Stimulated activated CD4-positive, alpha-beta T cell treated with anti-CD3 and anti-CD28 coated beads, Interleukin-2, amount 100 ng/mL, for 4 hours (primary cell): ENCODE data around the gene ZNF526.

Source experiments
- DNase-seq: peaks from one replicate; pipeline ENCODE4 v3.0.0-alpha.2; 2020; ENCODE audit warnings: low read depth

The ZNF526 gene

DNA sequence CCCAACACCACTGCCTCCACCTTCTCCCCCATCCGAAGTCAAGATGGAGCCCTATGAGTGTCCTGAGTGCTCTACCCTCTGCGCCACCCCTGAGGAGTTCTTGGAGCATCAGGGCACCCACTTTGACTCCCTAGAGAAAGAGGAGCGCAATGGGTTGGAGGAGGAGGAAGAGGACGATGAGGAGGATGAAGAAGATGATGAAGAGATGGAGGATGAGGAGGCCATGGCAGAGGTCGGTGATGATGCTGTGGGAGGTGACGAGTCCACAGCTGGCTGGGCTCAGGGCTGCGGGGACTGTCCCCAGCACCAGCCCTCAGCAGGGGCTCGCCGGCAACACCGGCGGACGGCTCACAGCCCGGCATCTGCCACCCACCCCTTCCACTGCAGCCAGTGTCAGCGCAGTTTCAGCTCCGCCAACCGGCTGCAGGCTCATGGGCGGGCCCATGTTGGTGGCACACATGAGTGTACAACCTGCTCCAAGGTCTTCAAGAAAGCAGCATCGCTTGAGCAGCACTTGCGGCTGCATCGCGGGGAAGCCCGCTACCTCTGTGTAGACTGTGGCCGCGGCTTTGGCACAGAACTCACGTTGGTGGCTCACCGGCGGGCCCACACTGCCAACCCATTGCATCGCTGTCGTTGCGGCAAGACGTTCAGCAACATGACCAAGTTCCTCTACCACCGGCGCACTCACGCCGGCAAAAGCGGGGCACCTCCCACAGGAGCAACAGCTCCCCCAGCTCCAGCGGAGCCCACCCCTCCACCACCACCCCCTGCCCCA is 5.0 kb downstream of the ZNF526 start:
- no peak for DNase-seq

DNA sequence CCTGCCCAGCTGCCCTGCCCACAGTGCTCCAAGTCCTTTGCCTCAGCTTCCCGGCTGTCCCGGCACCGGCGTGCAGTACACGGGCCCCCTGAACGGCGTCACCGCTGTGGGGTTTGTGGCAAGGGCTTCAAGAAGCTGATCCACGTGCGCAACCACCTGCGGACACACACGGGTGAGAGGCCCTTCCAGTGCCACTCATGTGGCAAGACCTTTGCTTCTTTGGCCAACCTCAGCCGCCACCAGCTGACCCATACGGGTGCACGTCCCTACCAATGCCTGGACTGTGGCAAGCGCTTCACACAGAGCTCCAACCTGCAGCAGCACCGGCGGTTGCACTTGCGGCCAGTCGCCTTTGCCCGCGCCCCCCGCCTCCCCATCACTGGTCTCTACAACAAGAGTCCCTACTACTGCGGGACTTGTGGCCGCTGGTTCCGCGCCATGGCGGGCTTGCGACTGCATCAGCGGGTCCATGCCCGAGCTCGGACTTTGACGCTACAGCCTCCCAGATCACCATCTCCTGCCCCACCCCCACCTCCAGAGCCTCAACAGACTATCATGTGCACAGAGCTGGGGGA is 5.7 kb downstream of the ZNF526 start:
- no peak for DNase-seq

DNA sequence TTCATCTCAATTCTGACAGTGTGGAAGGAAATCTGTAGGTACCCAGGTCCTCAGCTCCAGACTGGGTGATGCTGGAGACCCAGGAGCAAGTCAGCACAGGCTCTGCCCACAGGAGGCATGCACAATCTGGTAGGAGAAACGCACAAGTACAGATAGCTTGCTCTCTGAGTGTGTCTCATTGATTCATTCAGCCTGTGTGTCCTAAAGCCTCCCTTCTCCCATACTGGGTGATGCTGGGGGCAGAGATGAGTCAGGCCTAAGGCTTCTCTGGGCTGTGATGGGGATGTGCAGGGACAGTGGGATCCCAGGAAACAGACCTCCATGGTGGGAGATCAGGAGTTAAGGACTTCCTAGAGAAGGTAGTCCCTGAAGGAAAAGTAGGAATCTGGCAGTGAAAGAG is 6.8 kb downstream of the ZNF526 start:
- DNase-seq: no peak

DNA sequence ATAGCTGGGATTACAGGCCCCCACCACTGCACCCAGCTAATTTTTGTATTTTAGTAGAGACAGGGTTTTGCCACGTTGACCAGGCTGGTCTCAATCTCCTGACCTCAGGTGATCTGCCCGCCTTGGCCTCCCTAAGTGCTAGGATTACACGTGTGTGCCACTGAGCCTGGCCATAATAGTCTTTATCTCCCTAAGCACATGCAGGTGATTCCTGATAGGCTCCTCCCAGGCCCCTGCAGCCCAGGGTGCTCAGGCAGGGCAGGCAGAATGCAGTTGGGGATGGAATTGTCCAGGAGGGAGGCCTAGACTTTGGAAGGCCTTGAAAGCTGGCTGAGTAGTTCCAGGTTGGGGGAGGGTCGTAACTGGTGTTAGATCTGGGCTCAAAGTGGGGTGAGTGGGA is 8.5 kb downstream of the ZNF526 start:
- no peak for DNase-seq

DNA sequence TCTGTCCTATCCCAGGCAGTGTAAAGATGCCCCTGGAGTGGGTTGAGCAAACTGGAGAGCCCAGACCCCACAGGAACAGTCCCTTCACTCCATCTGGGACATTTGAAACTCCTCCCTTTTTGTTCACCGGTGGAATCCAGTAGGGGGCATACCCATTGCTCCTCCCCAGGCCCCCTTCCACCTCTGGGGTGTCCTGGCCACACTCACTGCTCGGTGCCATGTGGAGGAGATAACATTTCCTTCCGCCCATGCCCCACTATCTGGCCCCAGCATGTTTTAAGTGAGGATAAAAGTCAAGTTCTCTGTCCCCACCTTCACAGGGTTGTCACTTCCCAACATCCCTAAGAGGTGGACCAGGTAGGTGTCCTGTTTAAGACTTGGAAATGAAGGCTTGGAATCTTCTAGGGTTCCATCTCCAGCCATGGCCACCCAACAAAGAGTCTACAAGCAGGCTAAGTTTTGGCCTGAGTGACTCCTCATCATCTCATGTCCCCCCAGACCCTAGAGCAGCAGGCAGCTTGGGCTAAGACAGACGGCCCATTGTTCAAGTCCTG is 9.3 kb downstream of the ZNF526 start:
- no peak for DNase-seq

DNA sequence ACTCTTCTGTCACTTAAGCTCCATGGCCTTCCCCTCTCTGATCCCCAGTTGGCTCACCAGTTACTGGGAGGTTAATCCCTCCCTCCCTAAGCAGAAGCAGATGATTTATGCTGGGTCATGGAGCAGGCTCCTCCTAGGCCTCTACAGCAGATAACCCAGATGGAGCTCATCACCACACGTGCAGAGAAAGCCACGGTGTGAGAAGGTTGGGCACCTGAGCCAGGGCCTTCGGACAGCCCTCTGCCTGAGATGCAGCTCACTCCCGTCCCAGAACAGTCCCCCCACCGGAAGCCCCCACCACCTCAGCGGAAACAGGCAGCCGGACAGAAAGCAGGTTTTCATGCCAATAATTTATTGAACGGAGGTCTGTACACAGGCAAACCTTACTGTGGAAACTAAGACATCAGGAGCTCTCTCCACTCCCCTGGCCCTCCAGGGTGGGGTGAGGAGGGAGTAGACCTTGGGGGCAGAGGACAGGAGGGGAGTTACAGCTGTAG is 9.8 kb downstream of the ZNF526 start:
- DNase-seq: no peak

DNA sequence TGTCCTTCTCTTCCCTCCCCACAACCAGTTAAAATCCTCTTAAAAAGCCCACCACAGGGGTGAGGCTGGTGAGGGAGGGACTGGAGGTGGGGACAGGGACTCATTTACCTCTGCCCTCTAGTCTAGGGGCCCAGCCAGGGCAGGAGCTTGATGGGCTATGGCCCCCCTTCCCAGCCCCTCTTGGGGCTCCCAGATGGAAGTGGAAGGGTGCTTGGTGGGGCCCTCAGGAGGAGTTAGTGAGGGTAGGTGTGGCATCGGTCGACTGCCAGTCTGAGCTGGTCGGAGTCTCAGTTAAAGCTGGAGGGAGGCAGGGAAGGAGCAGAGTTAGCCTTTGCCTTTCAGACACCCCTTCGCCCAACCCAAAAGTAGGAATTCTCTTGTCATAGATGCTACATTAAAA is 10.5 kb downstream of the ZNF526 start:
- no peak for DNase-seq

DNA sequence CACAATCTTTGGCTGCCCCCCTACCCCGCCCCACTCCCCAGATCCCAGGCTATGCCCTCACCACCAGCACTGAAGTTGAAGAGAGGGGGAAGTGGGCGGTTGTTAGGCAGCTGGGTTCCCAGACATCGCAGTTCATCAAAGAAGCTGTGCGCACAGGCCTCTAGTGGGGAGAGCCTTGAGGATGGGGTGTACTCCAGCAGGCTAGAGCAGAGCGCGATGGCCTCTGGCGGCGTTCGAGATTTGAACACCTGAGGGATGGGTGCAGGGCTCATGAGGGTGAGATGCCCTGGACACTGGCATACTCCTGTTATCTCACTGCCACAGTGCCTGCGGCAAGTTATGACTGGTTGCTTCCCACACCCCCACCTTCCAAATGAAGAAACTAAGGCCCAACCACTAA is 12.3 kb downstream of the ZNF526 start:
- DNase-seq: no peak

DNA sequence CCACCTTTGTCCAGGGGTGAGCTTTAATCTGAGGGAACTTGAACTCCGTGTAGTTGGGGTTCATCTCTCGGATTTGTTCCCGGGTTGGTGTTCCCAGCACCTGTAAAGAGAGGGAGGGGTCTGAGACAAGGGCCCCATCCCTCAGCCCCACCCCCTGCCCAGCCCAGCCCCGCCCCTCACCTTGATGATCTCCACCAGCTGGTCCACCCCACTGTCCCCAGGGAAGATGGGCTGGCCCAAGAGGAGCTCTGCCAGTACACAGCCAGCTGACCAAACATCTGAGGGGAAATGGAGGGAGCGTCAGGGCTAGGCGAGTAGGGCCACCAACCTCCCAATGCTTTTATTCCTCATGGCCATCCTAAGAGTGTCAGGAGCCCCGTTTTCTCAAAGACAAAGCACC is 13.0 kb downstream of the ZNF526 start:
- no peak for DNase-seq

DNA sequence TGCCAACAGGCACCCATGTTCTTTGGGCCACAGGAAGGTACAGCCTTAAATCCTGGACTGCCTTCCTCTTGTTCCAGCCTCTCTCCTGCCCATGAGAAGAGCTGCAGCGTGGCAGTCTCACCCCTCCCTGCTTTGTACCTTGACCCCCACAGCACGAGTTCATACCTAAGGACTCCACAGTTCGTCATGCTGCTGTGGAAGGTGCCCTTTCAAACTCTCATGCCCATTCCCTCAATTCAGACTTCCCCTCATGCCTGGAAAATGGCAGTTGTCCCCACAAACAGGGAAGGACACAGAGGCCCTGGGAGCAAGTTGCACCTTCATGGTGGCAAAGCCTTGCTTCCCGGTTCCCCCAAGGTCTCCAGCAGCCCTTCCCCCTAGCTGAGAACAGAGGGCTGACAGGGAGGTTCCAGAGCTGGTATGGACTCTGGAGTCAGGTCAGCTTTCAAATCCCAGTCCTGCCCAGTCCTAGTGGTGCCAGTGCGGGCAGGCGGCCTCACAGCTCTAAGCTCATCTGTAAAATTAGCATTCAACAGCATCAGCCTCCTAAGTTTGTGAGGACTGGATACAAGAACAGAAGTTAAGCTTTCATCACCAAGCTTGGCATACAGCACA is 13.7 kb downstream of the ZNF526 start:
- no peak for DNase-seq

DNA sequence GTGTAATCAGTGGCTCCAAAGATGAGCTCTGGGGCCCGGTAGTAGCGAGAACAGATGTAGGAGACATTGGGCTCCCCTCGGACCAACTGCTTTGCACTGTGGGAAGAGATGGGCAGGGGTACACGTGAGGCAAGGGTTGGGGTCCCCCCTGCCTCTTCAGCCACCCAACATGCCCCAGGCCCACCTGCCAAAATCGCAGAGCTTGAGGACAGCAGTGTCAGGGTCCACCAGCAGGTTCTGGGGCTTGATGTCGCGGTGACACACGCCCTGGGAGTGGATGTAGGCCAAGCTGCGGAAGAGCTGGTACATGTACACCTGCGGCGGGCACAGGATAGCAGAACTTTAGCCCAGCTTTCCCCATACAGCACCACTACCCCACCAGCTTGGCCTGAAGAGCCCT is 14.3 kb downstream of the ZNF526 start:
- DNase-seq: no peak

DNA sequence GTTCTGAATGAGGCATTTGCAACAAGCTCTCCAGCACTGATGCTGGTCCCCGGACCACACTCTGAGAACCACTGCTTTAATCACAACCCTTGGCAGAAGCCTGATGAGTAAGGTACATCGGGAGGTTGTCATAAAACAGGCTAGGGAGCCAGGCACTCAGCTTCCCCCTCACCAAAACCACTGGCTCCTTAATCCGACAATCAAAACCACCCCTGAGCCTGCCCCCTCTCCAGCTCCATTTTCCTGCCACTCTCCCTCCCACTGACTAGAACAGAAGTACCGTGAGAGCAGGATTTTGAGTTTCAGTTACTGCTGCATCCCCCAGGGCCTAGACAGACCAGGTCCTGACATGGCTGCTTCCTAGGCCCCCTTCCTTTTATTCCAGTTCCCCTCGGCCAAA is 15.1 kb downstream of the ZNF526 start:
- DNase-seq: no peak

DNA sequence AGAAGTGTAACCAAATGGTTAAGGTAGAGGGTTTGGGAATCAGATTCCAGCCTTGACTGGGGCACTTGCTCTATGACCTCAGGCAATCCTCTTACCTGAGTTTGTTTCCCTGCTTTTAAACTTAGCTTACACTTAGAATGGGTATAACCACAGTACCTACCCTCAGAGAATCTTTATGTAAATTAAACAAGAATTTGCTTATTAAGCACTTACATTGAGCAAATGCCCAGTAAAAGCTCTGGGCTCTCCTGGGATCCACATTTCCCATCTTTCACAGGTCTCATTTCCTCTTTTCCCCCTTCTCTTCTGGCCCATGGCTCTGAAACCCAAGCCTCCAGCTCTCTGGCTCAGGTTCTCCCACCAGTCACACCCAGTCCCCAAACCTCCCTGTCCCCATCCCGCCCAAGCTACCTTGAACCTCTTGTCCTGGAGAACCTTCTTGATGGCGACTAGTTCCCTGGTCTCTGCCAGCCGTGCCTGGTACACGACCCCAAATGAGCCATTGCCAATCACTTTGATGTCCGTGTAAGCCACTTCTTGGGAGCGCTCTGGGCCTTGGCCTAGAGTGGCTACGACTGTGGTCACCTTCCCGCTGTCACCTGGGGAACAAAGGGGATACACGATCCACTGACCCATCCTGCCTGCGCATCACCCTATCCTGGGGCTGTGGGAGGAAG is 19.6 kb downstream of the ZNF526 start:
- no peak for DNase-seq

DNA sequence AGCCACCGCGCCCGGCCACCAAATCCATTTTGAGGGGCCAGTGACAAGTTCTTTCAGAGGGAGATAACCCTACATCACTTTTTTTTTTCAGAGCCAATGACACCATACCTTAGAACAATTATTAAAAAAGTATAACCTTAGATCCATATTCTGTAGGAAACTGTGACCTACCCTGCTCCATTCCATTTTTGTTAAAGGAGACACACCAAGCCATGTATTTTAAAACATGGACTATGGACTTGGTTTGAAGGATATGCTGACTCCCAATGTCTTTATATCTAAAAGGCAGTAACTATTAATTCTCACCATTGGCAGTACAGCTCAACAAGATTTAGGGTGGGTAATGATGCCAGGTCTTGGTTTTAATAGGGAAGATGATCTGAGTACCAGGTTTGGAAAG is 21.2 kb downstream of the ZNF526 start:
- DNase-seq: no peak

DNA sequence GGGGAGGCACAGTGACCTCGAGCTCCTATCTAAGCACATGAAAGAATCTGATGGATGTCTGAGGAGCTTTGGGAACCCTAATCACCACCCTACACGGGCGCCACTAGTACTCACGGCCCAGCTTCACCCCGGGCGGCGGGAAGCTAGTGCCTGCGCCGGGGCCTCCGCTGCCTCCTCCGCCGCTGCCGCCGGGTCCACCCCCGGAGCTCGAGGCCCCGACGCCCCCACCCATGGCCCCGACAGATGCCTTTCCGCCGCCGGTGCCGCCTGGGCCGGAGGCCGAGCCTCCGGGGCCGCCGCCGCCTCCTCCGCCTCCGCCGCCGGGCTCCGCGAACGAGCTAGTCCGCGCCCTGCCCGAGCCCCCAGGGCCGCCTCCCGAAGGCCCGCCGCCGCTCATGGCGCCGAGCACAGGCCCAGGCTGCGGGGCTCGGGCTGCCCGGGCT is 22.0 kb downstream of the ZNF526 start:
- DNase-seq: no peak

DNA sequence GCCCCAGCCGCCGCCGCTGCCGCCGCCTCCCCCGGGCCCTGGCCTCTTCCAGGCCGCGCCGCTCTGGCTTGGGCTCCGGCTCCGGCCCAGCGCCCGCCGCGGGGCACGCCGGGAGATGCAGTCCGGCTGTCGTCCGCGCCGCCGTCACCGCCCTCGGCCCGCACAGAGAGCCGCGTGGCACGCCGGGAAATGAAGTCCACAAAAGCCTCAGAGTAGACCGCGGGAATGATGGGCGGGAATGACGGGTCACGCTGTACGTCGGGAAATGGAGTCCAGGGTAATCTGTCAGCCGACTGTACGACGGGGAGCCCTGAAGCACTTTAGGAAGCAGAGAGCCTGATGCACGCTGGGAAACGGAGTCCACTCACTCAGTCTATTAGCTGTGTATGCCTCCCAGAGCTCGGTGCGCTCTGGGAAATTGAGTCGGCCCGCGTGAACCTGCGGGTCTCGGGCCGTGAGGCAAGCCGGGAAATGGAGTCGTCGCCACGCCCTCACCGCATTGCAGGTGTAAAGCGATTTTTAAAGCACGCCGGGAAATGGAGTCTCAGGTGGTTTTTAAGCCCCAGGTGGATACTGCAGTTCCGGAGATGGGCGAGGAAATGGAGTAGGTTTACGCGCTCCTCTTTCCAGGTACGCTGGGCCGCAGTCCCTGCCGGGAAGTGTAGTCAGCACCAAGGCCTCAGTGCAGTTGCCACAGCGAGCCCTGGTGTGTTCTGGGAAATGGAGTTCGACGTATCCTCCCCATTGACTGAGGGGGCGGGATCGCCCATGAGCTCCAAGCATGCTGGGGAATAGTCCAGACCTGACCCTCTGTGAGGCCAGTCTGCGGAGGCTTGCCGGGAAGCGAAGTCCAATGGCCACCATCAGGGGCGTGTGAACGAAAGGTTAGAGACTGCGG is 22.6 kb downstream of the ZNF526 start, which contains the start of gene GSK3A:
Gene GSK3A (minus strand): TSS at position 91 of the 898 bp plus-strand sequence. CDS start 137 bp downstream, outside the sequence.
- DNase-seq: peak; percentile 94

DNA sequence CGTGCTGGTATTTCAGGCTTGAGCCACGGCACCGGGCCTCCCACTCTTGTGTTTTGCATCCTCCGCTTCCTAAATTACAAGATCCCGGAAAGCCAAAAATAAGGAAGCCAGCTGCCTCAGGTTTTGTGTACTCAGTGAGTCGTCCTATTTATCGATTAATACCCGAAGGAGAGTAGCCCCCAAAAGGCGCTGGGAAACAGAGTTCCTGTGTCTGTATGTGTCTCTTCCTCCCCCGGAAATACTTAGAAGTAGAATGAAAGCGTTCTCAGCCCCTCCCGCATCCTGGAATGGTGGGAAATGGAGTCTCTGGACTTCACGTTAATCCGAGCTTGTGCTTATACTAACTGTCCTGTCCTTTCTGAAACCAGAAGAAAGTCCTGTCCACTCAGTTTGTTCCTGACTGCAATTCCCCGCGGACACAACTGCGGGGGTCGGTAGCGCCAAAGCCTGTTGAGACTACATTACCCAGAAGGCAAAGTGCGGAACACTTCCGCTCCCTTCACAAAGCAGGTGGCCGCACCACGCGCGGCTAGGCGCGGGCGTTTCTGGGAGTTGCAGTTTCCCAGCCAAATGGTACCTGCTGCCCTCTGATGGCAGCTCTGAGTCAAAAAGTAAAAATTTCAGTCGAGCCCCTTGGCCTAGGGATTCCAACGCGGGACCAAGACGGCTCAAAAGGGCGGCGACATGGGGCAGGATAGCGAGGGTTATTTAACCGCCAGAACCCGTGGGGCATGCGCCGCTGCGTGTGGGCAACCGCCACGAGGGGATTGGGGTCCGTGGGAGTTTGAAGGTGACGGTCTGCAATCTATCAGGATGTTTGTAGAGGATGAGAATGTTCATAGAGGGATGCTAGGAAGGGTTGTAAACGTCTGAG is 24.5 kb downstream of the ZNF526 start:
- peak; percentile 90 for DNase-seq

DNA sequence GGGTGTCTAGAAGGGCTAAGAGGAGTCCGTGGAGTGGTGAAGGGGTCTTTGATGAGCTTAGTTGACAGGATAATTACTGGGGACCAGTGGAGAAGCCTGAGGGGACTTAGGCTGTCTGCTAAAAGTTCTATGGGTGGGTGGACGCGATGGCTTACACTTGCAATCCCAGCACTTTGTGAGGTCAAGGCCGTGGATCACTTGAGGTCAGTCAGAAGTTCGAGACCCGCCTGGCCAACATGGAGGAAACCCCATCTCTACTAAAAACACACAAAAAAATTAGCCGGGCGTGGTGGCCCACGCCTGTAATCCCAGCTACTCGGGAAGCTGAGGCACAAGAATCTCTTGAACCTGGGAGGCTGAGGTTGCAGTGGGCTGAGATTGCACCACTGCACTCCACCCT is 25.1 kb downstream of the ZNF526 start:
- DNase-seq: no peak

DNA sequence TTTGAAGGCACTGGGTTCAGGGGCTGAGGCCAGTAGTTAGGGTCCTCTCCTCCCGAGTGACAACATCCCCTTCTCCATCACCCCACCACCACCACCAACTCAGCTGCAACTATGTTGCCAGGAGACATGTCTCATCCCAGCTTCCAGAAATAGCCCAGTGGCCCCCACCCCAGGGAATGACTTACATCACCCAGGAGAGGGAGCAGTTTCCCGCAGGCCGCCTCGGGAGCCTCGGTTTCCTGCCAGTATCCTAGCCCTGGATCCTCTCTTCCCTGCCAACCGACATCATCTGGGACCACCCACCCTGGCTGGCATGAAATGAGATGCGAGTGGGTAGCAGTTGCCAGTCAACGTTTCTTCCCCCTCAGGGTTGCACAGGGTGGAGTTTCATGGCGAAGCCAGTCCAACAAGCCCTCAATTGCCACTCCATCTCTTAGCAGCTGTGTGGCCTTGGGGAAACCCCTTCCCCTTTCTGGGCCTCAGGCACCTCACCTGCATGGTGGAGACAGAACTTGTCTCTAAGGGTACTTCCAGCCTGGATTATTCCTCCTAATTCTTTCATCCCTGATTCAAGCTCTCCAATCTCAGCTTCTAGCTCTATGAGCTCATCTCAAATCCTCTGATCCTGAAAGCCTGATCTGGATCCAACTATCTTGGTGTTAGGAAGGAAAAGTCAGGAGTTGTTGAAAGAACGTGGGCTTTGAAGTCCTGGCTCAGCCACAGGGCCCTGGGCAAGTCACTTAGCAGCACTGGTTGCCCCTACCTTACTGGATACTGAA is 26.2 kb downstream of the ZNF526 start:
- DNase-seq: no peak
